C4-2B (cell line): ENCODE measurements around the gene ANKRD33B.

Experiments
- CTCF ChIP-seq: fragments of 450-650 bp; conservative IDR thresholded peaks from 2 replicates; pipeline ENCODE4 v1.5.1; 2017; ENCODE audit warnings: mild to moderate bottlenecking
- ZFX ChIP-seq: fragments of 450-650 bp; IDR thresholded peaks from 2 replicates; pipeline ENCODE4 v1.6.1; 2017

- no peak for TF ChIP-seq CTCF
- no peak for TF ChIP-seq ZFX
Observed at GRCh38 chr5:10551782-10552138, 12.1 kb upstream of the ANKRD33B start.
